GM12874 (cell line): ENCODE measurements around the gene DNAJA4.

Source experiments
- CTCF ChIP-seq: IDR thresholded peaks from 2 replicates; pipeline ENCODE4 v1.5.1; 2011; ENCODE audit warnings: low read depth, mild to moderate bottlenecking, control low read depth, low read length, moderate library complexity; ENCODE audit not compliant: insufficient read depth

DNAJA4 gene

DNA sequence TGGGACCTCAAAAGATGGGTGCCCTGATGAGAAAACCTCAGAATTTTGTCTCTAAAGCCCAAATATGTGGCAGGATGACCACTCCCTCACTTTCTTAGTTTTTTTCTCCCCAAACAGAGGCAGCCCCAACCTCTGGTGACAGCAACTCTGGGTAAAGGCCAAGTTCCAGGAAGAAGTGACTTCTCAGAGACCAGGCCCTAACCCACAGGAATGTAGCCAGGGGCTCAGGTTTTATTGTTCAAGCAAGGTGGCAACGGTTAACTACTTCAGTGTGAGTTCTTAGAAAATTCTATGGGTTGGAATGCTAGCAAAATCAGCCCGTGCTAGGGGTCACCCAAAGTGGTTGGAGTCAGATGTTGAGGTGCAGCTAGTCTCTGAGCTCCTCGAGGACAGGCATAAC is 5.1 kb upstream of the DNAJA4 start:
- TF ChIP-seq CTCF: no peak

DNA sequence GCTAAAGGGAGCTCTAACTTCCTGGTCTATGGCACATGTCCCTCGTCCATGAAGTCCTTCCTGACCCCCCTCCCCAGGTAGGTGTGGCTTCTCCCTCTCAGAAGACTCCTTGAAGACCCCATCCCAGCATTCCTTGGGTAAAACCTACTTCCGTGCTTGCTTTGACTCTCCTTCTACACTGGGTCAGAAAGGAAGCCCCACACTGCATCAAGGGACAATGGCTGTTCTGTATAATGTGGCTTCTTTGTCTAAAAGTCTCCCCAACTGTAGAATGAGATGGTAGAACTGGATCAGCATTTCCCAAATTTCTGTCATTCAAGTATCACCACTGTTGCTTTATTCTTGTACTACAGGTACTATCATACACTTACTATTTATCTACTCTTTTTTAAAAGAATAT is 3.9 kb upstream of the DNAJA4 start:
- no peak for TF ChIP-seq CTCF

DNA sequence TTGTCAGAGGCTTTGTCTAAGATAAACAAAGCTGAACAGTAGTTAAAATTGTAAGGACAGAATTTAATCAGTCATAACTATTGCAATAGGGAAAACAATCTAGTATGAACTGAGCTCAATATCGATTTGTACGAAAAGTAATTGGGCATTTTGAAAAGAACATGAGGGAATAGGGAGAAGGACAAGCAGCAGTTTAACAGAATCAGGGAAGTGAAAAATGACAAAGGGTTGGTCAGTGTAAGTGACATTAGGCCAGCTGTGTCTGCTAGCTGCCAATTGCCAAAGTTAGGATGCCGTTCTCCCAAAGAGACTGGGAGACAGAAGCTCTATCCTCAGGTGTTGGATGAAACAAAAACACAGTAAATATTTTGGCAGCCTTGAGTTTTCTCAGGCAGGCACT is 3.3 kb upstream of the DNAJA4 start:
- TF ChIP-seq CTCF: no peak

- no peak for TF ChIP-seq CTCF
Observed at GRCh38 chr15:78263351-78263781, 996 bp upstream of the DNAJA4 start.

- TF ChIP-seq CTCF: no peak
Observed at GRCh38 chr15:78263907-78264303, 457 bp upstream of the DNAJA4 start.

- TF ChIP-seq CTCF: no peak
Observed at GRCh38 chr15:78265137-78265460, 737 bp downstream of the DNAJA4 start.

GRCh38 chr15:78265752-78266224 is 1.4 kb downstream of the DNAJA4 start:
- no peak for TF ChIP-seq CTCF

GRCh38 chr15:78266229-78266628 is 1.9 kb downstream of the DNAJA4 start:
- TF ChIP-seq CTCF: no peak
